GM12891 (cell line): Measurements from ENCODE around the gene HOXD10.

ENCODE experiments used
- PAX5 ChIP-seq: IDR thresholded peaks from 2 replicates; pipeline ENCODE4 v1.6.1; 2011; ENCODE audit warnings: low read length, moderate library complexity, mild to moderate bottlenecking; ENCODE audit not compliant: insufficient read depth, severe bottlenecking
- POLR2A ChIP-seq: IDR thresholded peaks from 2 replicates; pipeline ENCODE4 v1.6.1; 2011; ENCODE audit warnings: low read depth, low read length, control low read depth
- POLR2AphosphoS5 ChIP-seq: IDR thresholded peaks from 2 replicates; pipeline ENCODE4 v1.6.1; 2011; ENCODE audit warnings: low read depth, low read length, control low read depth
- SPI1 ChIP-seq: IDR thresholded peaks from 2 replicates; pipeline ENCODE4 v1.6.1; 2011; ENCODE audit warnings: low read depth, low read length, control low read depth
- TAF1 ChIP-seq: IDR thresholded peaks from 2 replicates; pipeline ENCODE4 v1.6.1; 2011; ENCODE audit warnings: low read depth, low read length, control low read depth

GRCh38 chr2:176164201-176164600, 47.6 kb downstream of the HOXD10 start:
- TF ChIP-seq POLR2A: no peak
- TF ChIP-seq TAF1: no peak
- no peak for TF ChIP-seq POLR2AphosphoS5
- TF ChIP-seq SPI1: no peak
- TF ChIP-seq PAX5: no peak
